HG02610 (cell line): ENCODE data around the gene MAMDC4.

Source experiments
- ATAC-seq: cut with Tn5 transposase; IDR thresholded peaks from one replicate; pipeline ENCODE4 v1.9.1; 2021; ENCODE audit warnings: mild to moderate bottlenecking, moderate library complexity; ENCODE audit not compliant: unreplicated experiment

Gene MAMDC4

DNA sequence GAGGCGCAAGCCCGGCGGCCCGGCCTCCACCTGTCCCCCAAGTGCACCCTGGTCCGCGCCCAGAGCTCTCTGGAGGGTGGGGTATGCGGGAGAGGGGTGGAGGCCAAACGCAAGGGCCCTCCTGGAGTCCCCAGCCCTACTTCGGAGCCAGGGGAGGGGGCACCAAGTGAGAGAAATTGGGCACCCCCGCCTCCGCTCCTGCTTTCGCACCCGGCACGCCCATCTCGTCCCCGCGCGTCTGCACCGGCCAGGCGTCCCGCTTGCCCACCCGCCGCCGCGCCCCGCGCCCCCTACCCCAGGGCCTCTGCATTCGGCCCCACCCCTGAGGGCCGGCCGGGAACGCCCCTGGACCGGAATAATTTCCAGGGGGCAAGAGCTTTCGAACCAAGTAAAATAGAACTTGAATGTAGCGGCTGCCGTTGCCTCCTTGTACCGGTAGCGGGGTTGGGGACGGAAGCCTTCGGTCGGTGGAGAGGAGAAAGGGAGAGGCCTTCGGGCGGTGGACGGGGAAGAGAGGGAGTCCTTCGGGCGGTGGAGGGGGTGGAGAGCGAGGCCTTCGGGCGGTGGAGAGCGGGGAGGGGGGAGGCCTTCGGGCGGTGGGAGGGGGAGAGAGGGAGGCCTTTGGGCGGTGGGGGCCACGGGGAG, 3.6 kb upstream of the MAMDC4 start:
- no peak for ATAC-seq

DNA sequence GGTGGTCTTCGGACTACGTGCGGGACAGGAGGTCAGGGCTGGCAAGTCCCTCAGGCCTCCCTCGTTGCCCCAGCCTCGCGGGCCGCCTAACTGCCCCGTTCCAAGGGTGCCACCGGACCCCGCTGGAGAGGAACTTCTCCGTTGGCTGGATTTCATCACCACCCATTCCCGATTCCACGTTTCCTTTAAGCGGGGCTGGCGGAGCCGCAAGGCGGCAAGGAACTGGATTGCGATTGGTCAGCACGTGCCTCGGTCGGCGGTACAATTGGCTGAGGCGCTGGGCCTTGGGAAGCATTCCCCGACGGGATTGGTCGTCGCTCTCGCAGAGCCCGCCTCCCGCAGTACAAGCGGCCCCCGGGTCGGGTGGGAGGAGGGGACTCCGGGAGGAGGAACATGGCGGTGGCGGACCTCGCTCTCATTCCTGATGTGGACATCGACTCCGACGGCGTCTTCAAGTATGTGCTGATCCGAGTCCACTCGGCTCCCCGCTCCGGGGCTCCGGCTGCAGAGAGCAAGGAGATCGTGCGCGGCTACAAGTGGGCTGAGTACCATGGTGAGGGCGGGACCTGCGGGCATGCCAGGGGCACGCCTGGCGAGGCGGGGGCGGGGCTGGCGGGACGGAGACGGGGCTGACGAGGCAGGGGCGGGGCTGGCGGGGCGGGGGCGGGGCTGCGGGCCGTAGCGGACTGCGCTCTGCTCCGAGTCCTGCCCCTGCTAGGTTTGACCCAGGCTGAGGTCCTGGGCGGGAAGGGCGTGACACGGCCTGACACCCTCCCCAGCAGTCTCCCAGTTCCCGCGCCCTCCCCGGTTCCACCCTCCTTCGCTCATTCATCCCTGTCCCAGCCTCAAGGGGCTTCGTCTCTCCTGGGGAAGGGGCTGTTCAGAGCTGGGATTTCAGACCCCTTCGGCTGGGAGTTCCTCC, 2.8 kb upstream of the MAMDC4 start, which contains the start of gene PHPT1:
TSS of gene PHPT1 (plus strand) at position 372 of the 922 bp plus-strand sequence. CDS start at position 394, 22 bp downstream.
- peak; percentile 77 for ATAC-seq

DNA sequence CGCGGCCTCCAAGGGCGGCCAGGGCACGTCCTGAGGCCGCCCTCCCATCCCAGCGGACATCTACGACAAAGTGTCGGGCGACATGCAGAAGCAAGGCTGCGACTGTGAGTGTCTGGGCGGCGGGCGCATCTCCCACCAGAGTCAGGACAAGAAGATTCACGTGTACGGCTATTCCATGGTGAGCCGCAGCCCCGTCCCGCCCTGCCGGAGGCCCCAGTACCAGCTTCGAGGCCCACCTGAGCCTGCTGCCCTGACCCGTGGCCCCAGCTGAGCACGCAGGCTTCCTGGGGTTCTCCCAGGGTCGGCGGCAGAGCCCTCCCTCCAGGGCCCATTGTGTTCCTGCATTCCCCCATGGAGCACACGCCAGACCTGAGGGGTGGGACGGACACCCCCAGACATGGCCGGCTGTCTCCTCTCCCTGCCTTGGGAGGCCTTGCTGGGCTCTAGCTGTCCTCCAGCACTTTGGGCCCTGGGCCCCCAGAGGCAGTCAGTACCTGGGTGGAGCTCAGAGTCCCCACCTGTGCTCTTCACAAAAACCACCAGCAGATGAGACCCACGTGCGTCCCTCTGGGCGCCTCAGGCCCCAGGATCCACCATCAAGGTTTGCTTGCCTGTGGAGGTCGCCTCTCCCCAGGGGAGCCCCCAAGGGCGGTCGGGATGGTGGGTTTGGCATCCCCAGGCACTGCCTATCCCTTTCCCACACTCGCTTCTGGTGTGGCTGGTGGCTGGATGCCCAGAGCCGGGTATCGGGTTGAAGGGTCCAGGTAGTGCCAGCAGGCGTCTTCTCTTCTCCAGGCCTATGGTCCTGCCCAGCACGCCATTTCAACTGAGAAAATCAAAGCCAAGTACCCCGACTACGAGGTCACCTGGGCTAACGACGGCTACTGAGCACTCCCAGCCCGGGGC, 1.9 kb upstream of the MAMDC4 start:
- no peak for ATAC-seq

DNA sequence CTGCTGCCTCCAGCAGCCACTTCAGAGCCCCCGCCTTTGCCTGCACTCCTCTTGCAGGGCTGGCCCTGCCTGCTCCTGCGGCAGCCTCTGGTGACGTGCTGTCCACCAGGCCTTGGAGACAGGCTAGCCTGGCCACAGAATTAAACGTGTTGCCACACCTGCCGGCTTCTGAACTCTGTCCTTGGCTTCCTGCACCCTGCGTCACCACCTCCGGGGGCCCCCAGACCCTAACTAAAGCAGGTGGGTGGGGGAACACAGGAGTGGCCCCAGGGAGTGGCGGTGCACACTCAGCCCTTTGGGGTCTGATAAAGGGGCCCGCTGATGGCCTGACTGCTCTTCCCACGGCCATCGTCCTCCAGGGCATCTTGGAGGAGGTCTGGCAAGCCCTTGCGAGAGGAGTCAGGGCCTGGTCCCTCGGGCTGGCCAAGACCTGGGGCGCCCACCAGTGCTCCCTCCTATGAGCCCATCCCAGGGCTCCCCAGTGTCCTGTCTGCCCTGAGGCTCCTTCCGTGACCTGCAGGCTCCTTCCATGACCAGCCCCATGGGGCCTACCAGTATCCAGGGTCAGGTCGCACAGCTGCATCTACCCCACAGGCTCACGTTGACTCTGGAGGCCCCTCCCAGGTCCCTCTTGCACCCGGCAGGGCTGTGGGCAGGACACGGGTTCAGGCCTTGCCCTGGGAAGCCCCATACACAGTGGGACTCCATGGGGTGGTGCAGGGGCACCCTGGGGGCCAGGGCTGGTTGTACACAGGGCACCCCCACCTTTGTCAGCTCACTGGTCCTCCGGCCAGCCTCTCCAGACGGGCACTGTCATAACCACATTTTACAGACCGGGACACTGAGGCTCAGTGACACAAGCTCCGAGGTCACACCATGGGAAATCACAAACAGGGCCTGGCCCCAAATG, 1.0 kb upstream of the MAMDC4 start:
- no peak for ATAC-seq

DNA sequence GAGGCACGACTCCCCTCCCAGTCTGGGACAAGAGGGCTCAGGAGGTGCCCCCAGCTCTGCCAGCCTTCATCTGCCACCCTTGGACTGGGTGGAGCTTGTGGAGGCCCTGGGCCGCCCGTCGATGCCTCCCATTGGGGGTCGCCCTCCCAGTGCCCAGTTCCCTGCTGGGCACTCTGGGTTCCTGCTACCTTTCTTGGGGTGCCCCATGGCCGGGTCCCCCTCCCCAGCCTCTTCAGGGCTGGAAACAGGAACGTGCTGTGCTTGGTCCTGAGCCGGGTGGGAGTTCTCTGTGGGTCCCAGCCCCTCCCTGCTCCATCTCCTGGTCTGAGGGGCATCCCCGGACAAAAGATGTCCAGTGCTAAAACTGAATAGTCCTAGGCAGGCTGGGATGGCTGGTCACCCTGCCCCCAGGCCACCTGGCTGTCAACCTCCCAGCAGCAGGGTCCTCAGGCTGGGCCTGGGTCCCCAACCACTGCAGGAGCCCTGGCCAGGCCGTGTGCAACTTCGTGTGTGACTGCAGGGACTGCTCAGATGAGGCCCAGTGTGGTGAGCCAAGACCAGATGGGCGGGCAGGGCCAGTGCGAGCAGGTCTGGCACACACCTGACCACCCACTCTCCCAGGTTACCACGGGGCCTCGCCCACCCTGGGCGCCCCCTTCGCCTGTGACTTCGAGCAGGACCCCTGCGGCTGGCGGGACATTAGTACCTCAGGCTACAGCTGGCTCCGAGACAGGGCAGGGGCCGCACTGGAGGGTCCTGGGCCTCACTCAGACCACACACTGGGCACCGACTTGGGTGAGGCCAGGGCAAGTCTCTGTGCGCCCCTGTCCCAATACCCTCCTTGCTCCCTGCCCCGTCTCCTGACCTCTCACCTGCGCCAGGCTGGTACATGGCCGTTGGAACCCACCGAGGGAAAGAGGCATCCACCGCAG, 784 bp downstream of the MAMDC4 start:
- ATAC-seq, result no peak

DNA sequence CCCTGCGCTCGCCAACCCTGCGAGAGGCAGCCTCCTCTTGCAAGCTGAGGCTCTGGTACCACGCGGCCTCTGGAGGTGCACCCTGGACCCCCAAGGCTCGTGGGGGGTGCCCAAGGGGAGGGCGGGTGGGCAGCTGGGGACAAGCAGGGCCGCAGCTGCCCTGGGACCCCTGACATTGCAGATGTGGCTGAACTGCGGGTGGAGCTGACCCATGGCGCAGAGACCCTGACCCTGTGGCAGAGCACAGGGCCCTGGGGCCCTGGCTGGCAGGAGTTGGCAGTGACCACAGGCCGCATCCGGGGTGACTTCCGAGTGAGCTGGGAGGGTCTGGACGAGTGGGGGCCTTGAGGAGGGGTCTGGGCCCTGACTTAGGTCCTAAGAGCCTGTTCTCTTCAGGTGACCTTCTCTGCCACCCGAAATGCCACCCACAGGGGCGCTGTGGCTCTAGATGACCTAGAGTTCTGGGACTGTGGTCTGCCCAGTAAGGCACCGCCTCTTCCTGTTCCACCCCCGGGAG, 1.5 kb downstream of the MAMDC4 start:
- no peak for ATAC-seq

DNA sequence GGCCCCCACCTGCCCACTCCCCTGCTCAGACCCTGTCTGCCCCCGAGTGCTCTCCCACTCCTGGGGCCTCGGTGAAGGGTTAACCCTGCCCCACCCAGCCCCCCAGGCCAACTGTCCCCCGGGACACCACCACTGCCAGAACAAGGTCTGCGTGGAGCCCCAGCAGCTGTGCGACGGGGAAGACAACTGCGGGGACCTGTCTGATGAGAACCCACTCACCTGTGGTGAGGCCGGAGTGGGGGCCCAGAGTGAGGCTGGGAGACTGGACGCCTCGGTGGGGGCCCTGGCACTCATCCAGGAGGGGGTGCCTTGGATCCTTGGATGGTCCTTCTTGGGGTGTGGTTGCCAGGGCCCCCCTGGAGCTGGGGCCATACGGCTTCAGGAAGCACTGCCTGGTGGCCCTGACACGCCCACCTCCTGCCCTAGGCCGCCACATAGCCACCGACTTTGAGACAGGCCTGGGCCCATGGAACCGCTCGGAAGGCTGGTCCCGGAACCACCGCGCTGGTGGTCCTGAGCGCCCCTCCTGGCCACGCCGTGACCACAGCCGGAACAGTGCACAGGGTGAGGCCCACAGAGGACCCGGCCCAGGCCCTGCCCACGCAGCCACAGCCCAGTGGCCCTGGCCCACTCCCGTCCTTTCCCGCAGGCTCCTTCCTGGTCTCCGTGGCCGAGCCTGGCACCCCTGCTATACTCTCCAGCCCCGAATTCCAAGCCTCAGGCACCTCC, 2.1 kb downstream of the MAMDC4 start:
- ATAC-seq, result no peak

DNA sequence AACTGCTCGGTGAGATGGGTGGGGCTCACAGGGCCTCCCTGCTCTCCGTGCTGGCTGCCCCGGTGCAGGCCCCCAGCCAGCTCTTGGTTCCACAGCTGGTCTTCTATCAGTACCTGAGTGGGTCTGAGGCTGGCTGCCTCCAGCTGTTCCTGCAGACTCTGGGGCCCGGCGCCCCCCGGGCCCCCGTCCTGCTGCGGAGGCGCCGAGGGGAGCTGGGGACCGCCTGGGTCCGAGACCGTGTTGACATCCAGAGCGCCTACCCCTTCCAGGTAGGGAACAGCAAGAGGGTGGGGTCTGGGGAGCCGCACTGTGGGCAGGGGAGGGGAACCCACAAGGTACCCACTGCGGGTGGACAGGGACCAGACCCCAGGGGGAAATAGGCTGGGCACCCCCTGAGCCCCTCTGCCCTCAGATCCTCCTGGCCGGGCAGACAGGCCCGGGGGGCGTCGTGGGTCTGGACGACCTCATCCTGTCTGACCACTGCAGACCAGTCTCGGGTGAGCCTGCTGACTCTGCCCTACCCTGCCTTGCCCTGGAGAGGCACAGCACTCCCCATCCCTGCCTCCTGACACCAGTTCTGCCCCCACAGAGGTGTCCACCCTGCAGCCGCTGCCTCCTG, 2.8 kb downstream of the MAMDC4 start:
- no peak for ATAC-seq

DNA sequence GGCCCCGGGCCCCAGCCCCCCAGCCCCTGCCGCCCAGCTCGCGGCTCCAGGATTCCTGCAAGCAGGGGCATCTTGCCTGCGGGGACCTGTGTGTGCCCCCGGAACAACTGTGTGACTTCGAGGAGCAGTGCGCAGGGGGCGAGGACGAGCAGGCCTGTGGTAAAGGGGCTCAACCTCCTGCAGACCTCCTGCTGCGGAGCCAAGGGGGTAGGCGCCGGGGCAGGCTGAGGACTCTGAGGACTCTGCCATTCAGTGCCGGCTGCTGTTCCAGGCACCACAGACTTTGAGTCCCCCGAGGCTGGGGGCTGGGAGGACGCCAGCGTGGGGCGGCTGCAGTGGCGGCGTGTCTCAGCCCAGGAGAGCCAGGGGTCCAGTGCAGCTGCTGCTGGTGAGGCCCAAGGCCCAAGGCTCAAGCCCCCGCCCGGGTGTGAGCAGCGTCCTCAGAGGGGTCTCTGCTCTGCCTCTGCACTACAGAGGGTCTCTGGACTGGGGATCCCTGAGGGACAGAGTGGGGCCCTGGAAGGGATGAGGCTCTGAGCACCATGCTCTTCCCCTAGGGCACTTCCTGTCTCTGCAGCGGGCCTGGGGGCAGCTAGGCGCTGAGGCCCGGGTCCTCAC, 3.4 kb downstream of the MAMDC4 start:
- no peak for ATAC-seq

DNA sequence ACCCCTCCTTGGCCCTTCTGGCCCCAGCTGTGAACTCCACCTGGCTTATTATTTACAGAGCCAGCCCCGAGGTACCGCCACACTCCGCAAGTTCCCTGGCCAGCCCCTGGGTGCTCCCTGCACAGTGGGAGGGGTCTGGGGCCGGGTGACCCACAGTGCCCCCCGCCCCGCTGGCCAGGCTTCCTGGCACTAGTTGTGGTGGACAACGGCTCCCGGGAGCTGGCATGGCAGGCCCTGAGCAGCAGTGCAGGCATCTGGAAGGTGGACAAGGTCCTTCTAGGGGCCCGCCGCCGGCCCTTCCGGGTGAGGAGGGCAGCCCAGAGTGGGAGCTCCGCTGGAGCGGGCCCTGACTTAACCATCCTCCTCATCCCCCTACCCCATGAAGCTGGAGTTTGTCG, 3.9 kb downstream of the MAMDC4 start:
- no peak for ATAC-seq

DNA sequence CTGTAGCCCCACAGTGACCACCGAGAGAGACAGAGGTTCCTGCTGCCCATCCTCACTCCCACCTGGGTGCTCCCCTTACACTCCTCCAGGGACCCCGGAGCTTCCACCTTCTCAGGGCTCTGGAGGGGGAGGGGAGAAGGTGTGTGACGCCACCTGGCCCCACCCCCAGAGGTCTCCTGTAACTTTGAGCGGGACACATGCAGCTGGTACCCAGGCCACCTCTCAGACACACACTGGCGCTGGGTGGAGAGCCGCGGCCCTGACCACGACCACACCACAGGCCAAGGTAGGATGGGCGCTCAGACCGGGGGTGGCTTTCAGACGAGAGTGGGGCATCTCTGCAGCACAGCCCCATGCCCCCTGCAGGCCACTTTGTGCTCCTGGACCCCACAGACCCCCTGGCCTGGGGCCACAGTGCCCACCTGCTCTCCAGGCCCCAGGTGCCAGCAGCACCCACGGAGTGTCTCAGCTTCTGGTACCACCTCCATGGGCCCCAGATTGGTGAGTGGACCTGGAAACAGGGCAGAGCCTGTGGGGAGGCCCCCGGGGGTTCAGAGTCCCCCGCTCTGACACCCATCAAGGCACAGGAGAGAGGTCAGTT, 4.5 kb downstream of the MAMDC4 start:
- no peak for ATAC-seq

DNA sequence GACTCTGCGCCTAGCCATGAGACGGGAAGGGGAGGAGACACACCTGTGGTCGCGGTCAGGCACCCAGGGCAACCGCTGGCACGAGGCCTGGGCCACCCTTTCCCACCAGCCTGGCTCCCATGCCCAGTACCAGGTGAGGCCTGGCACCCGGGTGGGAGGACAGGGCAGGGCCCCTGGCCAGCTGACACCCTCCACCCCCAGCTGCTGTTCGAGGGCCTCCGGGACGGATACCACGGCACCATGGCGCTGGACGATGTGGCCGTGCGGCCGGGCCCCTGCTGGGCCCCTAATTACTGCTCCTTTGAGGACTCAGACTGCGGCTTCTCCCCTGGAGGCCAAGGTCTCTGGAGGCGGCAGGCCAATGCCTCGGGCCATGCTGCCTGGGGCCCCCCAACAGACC, 5.0 kb downstream of the MAMDC4 start:
- ATAC-seq, result no peak

DNA sequence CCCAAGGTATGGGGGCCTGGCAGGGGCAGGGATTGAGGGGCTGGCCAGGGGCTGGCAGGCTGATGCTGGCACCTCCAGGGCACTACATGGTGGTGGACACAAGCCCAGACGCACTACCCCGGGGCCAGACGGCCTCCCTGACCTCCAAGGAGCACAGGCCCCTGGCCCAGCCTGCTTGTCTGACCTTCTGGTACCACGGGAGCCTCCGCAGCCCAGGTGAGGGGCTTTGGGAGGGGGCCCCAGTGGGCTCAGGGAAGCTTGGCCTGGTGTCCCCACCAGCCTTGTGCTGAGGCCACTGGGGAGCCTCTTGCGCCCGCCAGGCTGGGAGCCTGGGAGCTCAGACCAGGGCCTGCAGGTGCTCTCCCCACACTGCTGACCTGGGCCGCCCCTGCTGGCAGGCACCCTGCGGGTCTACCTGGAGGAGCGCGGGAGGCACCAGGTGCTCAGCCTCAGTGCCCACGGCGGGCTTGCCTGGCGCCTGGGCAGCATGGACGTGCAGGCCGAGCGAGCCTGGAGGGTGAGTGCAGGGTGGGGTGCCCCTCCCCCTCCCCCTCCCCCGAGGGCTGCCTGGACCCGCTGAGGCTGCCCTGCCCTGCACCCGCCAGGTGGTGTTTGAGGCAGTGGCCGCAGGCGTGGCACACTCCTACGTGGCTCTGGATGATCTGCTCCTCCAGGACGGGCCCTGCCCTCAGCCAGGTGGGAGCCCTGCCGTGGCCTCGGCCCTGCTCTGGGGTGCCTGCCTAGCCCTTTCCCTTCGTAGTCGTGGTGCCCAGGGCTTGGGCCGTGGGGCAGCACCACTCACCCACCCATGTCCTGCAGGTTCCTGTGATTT, 5.7 kb downstream of the MAMDC4 start:
- ATAC-seq, result no peak

DNA sequence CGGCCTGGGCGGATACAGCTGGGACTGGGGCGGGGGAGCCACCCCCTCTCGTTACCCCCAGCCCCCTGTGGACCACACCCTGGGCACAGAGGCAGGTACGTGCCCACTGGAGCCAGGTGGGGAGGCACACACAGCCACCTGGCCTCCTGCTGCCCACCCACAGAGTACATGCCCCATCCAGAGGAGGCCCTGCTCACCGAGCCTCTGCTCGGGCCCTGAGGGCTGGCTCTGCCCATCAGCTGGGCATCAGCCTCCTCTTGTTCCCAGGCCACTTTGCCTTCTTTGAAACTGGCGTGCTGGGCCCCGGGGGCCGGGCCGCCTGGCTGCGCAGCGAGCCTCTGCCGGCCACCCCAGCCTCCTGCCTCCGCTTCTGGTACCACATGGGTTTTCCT, 6.3 kb downstream of the MAMDC4 start:
- ATAC-seq, result no peak

DNA sequence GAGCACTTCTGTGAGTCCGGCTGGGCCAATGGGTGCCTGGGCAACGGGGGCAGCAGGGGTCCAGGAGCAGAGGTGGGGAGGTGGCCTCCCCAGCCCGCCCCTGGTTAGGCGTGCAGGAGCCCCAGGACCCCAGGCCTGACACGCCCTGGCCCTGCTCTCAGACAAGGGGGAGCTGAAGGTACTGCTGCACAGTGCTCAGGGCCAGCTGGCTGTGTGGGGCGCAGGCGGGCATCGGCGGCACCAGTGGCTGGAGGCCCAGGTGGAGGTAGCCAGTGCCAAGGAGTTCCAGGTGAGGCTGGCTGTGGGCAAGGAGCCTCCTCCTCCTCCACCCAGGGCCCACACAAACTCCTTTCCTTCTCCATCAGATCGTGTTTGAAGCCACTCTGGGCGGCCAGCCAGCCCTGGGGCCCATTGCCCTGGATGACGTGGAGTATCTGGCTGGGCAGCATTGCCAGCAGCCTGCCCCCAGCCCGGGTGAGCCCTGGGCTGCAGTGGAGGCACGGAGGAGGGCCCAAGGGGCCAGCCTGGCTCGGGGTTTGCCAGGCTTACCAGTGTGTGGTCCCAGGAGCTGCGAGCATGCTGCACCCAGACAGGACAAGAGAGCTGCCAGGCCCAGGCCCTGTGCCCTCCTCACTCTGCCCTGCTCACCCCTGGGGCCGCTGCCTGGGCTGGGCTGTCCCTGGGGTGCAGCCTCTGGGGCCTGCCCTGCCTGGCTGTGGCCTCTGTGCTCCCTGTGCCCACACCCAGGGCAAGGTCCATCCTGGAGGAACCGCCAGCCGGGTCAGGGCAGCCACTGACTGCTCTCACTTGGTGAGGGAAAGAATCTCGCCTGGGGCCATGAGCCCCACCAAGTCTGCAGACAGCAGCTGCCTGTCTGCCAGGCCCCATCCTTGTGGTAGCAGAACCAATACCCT, 7.0 kb downstream of the MAMDC4 start:
- ATAC-seq, result no peak
